HEK293 (cell line): Measurements from ENCODE around the gene NPIPA7.
"Not testable (repeated sequence)": the region's sequence is repeated elsewhere in the genome, so short reads cannot be mapped to it uniquely, and the experiment has no call there.

Source experiments
- ZFP37 ChIP-seq: fragments of 450-650 bp; formaldehyde crosslinking; IDR thresholded peaks from 2 replicates; pipeline ENCODE4 v1.5.1; 2016; ENCODE audit warnings: missing biosample characterization, missing genetic modification characterization
- ZNF140 ChIP-seq: fragments of 450-650 bp; formaldehyde crosslinking; IDR thresholded peaks from 2 replicates; pipeline ENCODE4 v1.5.1; 2016; ENCODE audit warnings: missing biosample characterization, missing genetic modification characterization
- ZNF341 ChIP-seq: fragments of 450-650 bp; formaldehyde crosslinking; IDR thresholded peaks from 2 replicates; pipeline ENCODE4; 2016; ENCODE audit warnings: low read depth, missing biosample characterization, missing genetic modification characterization
- ZNF837 ChIP-seq: fragments of 450-650 bp; formaldehyde crosslinking; IDR thresholded peaks from 2 replicates; pipeline ENCODE4 v1.5.1; 2016; ENCODE audit warnings: missing biosample characterization, missing genetic modification characterization
- TF ChIP-seq, protein P1 (sequence below): fragments of 450-650 bp; formaldehyde crosslinking; conservative IDR thresholded peaks from 2 replicates; pipeline ENCODE4 v1.5.1; 2016; ENCODE audit warnings: low read depth, missing biosample characterization, missing genetic modification characterization
- TF ChIP-seq, protein P2 (sequence below): fragments of 450-650 bp; formaldehyde crosslinking; IDR thresholded peaks from 2 replicates; pipeline ENCODE4 v1.5.1; 2016; ENCODE audit warnings: missing biosample characterization, missing genetic modification characterization
- TF ChIP-seq, protein P3 (sequence below): fragments of 450-650 bp; formaldehyde crosslinking; IDR thresholded peaks from 2 replicates; pipeline ENCODE4 v1.5.1; 2016; ENCODE audit warnings: missing biosample characterization, missing genetic modification characterization

DNA sequence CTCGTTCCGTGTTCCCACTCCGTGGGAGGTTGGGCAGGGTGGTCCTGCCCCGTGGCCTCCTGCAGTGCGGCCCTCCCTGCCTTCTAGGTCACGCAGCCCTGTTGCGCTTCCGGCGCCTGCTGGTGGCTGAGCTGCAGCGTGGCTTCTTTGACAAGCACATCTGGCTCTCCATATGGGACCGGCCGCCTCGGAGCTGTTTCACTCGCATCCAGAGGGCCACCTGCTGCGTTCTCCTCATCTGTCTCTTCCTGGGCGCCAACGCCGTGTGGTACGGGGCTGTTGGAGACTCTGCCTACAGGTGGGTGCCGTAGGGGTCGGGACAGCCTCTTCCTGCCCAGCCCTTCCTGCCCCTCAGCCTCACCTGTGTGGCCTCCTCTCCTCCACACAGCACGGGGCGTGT is 47.5 kb upstream of the NPIPA7 start:
- not testable (repeated sequence) for TF ChIP-seq ZNF837; ZNF341 (tag by site-specific recombination); ZNF140 (tag by site-specific recombination); ZFP37 (tag by site-specific recombination)
- TF ChIP-seq, protein P1, sequence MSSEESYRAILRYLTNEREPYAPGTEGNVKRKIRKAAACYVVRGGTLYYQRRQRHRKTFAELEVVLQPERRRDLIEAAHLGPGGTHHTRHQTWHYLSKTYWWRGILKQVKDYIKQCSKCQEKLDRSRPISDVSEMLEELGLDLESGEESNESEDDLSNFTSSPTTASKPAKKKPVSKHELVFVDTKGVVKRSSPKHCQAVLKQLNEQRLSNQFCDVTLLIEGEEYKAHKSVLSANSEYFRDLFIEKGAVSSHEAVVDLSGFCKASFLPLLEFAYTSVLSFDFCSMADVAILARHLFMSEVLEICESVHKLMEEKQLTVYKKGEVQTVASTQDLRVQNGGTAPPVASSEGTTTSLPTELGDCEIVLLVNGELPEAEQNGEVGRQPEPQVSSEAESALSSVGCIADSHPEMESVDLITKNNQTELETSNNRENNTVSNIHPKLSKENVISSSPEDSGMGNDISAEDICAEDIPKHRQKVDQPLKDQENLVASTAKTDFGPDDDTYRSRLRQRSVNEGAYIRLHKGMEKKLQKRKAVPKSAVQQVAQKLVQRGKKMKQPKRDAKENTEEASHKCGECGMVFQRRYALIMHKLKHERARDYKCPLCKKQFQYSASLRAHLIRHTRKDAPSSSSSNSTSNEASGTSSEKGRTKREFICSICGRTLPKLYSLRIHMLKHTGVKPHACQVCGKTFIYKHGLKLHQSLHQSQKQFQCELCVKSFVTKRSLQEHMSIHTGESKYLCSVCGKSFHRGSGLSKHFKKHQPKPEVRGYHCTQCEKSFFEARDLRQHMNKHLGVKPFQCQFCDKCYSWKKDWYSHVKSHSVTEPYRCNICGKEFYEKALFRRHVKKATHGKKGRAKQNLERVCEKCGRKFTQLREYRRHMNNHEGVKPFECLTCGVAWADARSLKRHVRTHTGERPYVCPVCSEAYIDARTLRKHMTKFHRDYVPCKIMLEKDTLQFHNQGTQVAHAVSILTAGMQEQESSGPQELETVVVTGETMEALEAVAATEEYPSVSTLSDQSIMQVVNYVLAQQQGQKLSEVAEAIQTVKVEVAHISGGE (tag by site-specific recombination): not testable (repeated sequence)
- TF ChIP-seq, protein P2, sequence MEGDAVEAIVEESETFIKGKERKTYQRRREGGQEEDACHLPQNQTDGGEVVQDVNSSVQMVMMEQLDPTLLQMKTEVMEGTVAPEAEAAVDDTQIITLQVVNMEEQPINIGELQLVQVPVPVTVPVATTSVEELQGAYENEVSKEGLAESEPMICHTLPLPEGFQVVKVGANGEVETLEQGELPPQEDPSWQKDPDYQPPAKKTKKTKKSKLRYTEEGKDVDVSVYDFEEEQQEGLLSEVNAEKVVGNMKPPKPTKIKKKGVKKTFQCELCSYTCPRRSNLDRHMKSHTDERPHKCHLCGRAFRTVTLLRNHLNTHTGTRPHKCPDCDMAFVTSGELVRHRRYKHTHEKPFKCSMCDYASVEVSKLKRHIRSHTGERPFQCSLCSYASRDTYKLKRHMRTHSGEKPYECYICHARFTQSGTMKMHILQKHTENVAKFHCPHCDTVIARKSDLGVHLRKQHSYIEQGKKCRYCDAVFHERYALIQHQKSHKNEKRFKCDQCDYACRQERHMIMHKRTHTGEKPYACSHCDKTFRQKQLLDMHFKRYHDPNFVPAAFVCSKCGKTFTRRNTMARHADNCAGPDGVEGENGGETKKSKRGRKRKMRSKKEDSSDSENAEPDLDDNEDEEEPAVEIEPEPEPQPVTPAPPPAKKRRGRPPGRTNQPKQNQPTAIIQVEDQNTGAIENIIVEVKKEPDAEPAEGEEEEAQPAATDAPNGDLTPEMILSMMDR (tag by site-specific recombination): not testable (repeated sequence)
- TF ChIP-seq, protein P3, sequence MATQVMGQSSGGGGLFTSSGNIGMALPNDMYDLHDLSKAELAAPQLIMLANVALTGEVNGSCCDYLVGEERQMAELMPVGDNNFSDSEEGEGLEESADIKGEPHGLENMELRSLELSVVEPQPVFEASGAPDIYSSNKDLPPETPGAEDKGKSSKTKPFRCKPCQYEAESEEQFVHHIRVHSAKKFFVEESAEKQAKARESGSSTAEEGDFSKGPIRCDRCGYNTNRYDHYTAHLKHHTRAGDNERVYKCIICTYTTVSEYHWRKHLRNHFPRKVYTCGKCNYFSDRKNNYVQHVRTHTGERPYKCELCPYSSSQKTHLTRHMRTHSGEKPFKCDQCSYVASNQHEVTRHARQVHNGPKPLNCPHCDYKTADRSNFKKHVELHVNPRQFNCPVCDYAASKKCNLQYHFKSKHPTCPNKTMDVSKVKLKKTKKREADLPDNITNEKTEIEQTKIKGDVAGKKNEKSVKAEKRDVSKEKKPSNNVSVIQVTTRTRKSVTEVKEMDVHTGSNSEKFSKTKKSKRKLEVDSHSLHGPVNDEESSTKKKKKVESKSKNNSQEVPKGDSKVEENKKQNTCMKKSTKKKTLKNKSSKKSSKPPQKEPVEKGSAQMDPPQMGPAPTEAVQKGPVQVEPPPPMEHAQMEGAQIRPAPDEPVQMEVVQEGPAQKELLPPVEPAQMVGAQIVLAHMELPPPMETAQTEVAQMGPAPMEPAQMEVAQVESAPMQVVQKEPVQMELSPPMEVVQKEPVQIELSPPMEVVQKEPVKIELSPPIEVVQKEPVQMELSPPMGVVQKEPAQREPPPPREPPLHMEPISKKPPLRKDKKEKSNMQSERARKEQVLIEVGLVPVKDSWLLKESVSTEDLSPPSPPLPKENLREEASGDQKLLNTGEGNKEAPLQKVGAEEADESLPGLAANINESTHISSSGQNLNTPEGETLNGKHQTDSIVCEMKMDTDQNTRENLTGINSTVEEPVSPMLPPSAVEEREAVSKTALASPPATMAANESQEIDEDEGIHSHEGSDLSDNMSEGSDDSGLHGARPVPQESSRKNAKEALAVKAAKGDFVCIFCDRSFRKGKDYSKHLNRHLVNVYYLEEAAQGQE (tag by site-specific recombination): not testable (repeated sequence)
